ENCODE data around the gene TDRD10.

GRCh38 chr1:154474802-154475201, 27.2 kb upstream of the TDRD10 start:
- TF ChIP-seq CTCF (conservative IDR thresholded peaks at IDR 0.05; ENCODE audit: low read depth in 2 of 2): no peak
- TF ChIP-seq ZNF114 (CRISPR knock-in tag; IDR thresholded peaks at IDR 0.05): no peak
- TF ChIP-seq NANOG (IDR thresholded peaks at IDR 0.05; ENCODE audit: borderline replicate concordance): no peak
- no peak for TF ChIP-seq POLR2AphosphoS5 (IDR thresholded peaks at IDR 0.05; ENCODE audit: low read depth)
- TF ChIP-seq EZH2 (IDR thresholded peaks at IDR 0.05; ENCODE audit: low read depth, unreplicated experiment): no peak
- TF ChIP-seq ZNF331 (CRISPR knock-in tag; IDR thresholded peaks at IDR 0.05; ENCODE audit: low read depth): no peak
- no peak for TF ChIP-seq REST (IDR thresholded peaks at IDR 0.05; ENCODE audit: unreplicated experiment)
- no peak for TF ChIP-seq ETS1 (IDR thresholded peaks at IDR 0.05)
- TF ChIP-seq STAT1 (IDR thresholded peaks at IDR 0.05; ENCODE audit: unreplicated experiment): no peak
- TF ChIP-seq CREB1 (CRISPR knock-in tag; IDR thresholded peaks at IDR 0.05; ENCODE audit: low read depth): no peak
- TF ChIP-seq EZH2phosphoT487 (IDR thresholded peaks at IDR 0.05; ENCODE audit: unreplicated experiment): no peak

Data from GM23338 (cell line).